Measurements from ENCODE around the gene HSPA1A.

The HSPA1A gene

GRCh38 chr6:31865205-31866118 lies 50.1 kb downstream of the HSPA1A start:
- no peak for DNase-seq (ENCODE audit: low read depth in 2 of 2)
